HG03575 (cell line): Measurements from ENCODE around the gene AGBL4.

Experiments
- ATAC-seq: cut with Tn5 transposase; IDR thresholded peaks from one replicate; pipeline ENCODE4 v1.9.1; 2021; ENCODE audit not compliant: unreplicated experiment, insufficient number of reproducible peaks, low FRiP score; ENCODE audit errors: extremely low read depth

The AGBL4 gene

GRCh38 chr1:48772211-48772610 lies 1251.5 kb downstream of the AGBL4 start:
- ATAC-seq: no peak

- ATAC-seq: no peak
Observed at GRCh38 chr1:48771561-48771960, 1252.2 kb downstream of the AGBL4 start.

GRCh38 chr1:48767975-48768510 lies 1255.7 kb downstream of the AGBL4 start:
- ATAC-seq: no peak

- no peak for ATAC-seq
Observed at GRCh38 chr1:48765335-48765734, 1258.4 kb downstream of the AGBL4 start.

- no peak for ATAC-seq
Observed at GRCh38 chr1:48761986-48762385, 1261.8 kb downstream of the AGBL4 start.

GRCh38 chr1:48761411-48761810 lies 1262.3 kb downstream of the AGBL4 start:
- ATAC-seq: no peak

- no peak for ATAC-seq
Observed at GRCh38 chr1:48760857-48761256, 1262.9 kb downstream of the AGBL4 start.

GRCh38 chr1:48758976-48759375 lies 1264.8 kb downstream of the AGBL4 start:
- ATAC-seq: no peak

GRCh38 chr1:48757363-48757762 lies 1266.4 kb downstream of the AGBL4 start:
- no peak for ATAC-seq

GRCh38 chr1:48756683-48757316 lies 1267.0 kb downstream of the AGBL4 start:
- no peak for ATAC-seq

GRCh38 chr1:48753293-48753692 lies 1270.5 kb downstream of the AGBL4 start:
- ATAC-seq: no peak

- ATAC-seq: peak; percentile 49
Observed at GRCh38 chr1:48750109-48750508, 1273.6 kb downstream of the AGBL4 start.

- ATAC-seq: no peak
Observed at GRCh38 chr1:48749068-48749467, 1274.7 kb downstream of the AGBL4 start.

- ATAC-seq: no peak
Observed at GRCh38 chr1:48746906-48747305, 1276.8 kb downstream of the AGBL4 start.

- no peak for ATAC-seq
Observed at GRCh38 chr1:48744032-48744431, 1279.7 kb downstream of the AGBL4 start.

GRCh38 chr1:48743480-48743879 lies 1280.3 kb downstream of the AGBL4 start:
- ATAC-seq: no peak

- ATAC-seq: no peak
Observed at GRCh38 chr1:48741380-48741779, 1282.4 kb downstream of the AGBL4 start.

GRCh38 chr1:48740621-48741020 lies 1283.1 kb downstream of the AGBL4 start:
- no peak for ATAC-seq

GRCh38 chr1:48739091-48739490 lies 1284.7 kb downstream of the AGBL4 start:
- ATAC-seq: no peak

- no peak for ATAC-seq
Observed at GRCh38 chr1:48738356-48738755, 1285.4 kb downstream of the AGBL4 start.

GRCh38 chr1:48735796-48736195 lies 1288.0 kb downstream of the AGBL4 start:
- no peak for ATAC-seq
